Hepatocyte (in vitro differentiated cells): ENCODE measurements around the gene SIM2. TPM values are rescaled to one million over a fixed set of nuclear protein-coding genes. Genes with fewer than 3 reads are reported as not detected.

Experiments used
- DNase-seq: peaks from one replicate; pipeline ENCODE4 v3.0.0-alpha.2; 2016; ENCODE audit warnings: low spot score
- H2AFZ ChIP-seq: fragments of 200-600 bp; sonication (generic); 2 replicates; pipeline ENCODE4 v1.6.0; 2016; ENCODE audit warnings: antibody characterized with exemption, mild to moderate bottlenecking
- H3K27ac ChIP-seq: fragments of 200-600 bp; sonication (generic); 2 replicates; pipeline ENCODE4 v1.5.1; 2016; ENCODE audit warnings: mild to moderate bottlenecking
- H3K27me3 ChIP-seq: fragments of 200-600 bp; sonication (generic); 2 replicates; pipeline ENCODE4 v1.6.1; 2016
- H3K36me3 ChIP-seq: fragments of 200-600 bp; sonication (generic); replicated peaks from 2 replicates; pipeline ENCODE4 v1.5.1; 2016; ENCODE audit warnings: low read depth; ENCODE audit not compliant: insufficient read depth
- H3K4me1 ChIP-seq: fragments of 200-600 bp; sonication (generic); 2 replicates; pipeline ENCODE4 v1.5.1; 2016; ENCODE audit warnings: mild to moderate bottlenecking, moderate library complexity; ENCODE audit not compliant: insufficient read depth
- H3K4me2 ChIP-seq: fragments of 200-600 bp; sonication (generic); 2 replicates; pipeline ENCODE4 v1.6.0; 2016
- H3K4me3 ChIP-seq: fragments of 200-600 bp; sonication (generic); 2 replicates; pipeline ENCODE4 v1.5.1; 2016; ENCODE audit warnings: mild to moderate bottlenecking
- H3K79me2 ChIP-seq: fragments of 200-600 bp; sonication (generic); 2 replicates; pipeline ENCODE4 v1.6.0; 2017; ENCODE audit warnings: mild to moderate bottlenecking
- H3K9me2 ChIP-seq: fragments of 200-600 bp; sonication (generic); replicated peaks from 2 replicates; pipeline ENCODE4 v1.6.0; 2017; ENCODE audit warnings: mild to moderate bottlenecking; ENCODE audit not compliant: insufficient read depth
- H3K9me3 ChIP-seq: fragments of 200-600 bp; sonication (generic); 2 replicates; pipeline ENCODE4 v1.5.1; 2016; ENCODE audit warnings: low read depth, mild to moderate bottlenecking
- H4K20me1 ChIP-seq: fragments of 200-600 bp; sonication (generic); 2 replicates; pipeline ENCODE4 v1.6.0; 2016; ENCODE audit warnings: mild to moderate bottlenecking; ENCODE audit not compliant: insufficient read depth, poor library complexity, severe bottlenecking
- CTCF ChIP-seq: fragments of 200-600 bp; sonication (generic); IDR thresholded peaks from 2 replicates; pipeline ENCODE4 v1.5.1; 2016; ENCODE audit warnings: antibody characterized with exemption, mild to moderate bottlenecking; ENCODE audit not compliant: poor library complexity
- EZH2 ChIP-seq: fragments of 200-600 bp; sonication (generic); IDR thresholded peaks from 2 replicates; pipeline ENCODE4 v1.6.1; 2016; ENCODE audit warnings: antibody characterized with exemption, mild to moderate bottlenecking, borderline replicate concordance
- EZH2phosphoT487 ChIP-seq: fragments of 200-600 bp; sonication (generic); IDR thresholded peaks from one replicate; pipeline ENCODE4 v1.6.1; 2018; ENCODE audit warnings: antibody characterized with exemption, mild to moderate bottlenecking, low read depth, moderate library complexity; ENCODE audit not compliant: unreplicated experiment, severe bottlenecking
- WGBS: methylation state at CpG from one replicate; pipeline ENCODE4 v1.1.6; 2016; ENCODE audit warnings: low lambda C conversion rate; ENCODE audit errors: missing lambda C conversion rate; 5-methylcytosine and 5-hydroxymethylcytosine counted together
- polyA plus RNA-seq: library from polyadenylated mRNA; unstranded; fragments of >200 nt; fragmentation: Nextera tagmentation; extraction: Ambion mirVana; gene quantifications from 2 replicates; pipeline ENCODE4 v1.2.1, GENCODE V29; 2016
- total RNA-seq: library from RNA; depleted of rRNA; stranded (reverse); fragments of >200 nt; gene quantifications from 2 replicates; pipeline ENCODE4 v1.2.3, GENCODE V29; 2014

SIM2 gene
- total and polyA plus RNA-seq, 2 experiments from 2014 or later = 0.20 to 0.35 TPM

DNA sequence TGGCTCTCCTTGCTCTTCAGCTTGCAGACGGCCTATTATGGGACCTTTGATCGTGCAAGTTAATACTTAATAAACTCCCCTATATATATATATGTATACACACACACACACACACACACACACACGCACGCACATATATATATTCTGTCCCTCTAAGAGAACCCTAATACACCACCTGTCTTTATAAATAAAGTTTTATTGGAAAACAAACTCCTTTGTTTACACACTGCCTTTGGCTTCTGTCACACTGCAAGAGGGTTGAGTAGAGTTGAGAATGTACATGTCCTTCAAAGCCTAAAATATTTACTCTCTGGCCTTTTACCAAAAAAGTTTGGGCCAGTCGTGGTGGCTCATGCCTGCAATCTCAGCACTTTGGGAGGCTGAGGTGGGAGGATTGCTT is 26.2 kb upstream of the SIM2 start:
- Histone ChIP-seq H3K36me3 (no peaks in the 10 kb centered on the region), H3K27me3 (no peaks in the 10 kb centered on the region), H3K4me3 (no peak overlapping the region), H4K20me1 (no peaks in the 10 kb centered on the region), H3K9me2 (no peaks in the 10 kb centered on the region), H2AFZ (no peak overlapping the region), H3K27ac (no peak overlapping the region), H3K4me2 (no peak overlapping the region), H3K9me3 (no peaks in the 10 kb centered on the region), H3K4me1 (no peaks in the 10 kb centered on the region), H3K79me2 (no peaks in the 10 kb centered on the region)
- no peak for DNase-seq
- no peak for TF ChIP-seq CTCF
- no peak for TF ChIP-seq EZH2phosphoT487
- TF ChIP-seq EZH2 = no peak
- WGBS = 88% methylated on average over 5 of the region's 5 CpGs

- DNase-seq = no peak
- Histone ChIP-seq H4K20me1 (no peaks in the 10 kb centered on the region), H3K27me3 (no peaks in the 10 kb centered on the region), H3K79me2 (no peaks in the 10 kb centered on the region), H3K9me3 (no peaks in the 10 kb centered on the region), H3K36me3 (no peaks in the 10 kb centered on the region), H3K4me2 (no peak overlapping the region), H2AFZ (no peak overlapping the region), H3K27ac (no peak overlapping the region), H3K4me1 (no peaks in the 10 kb centered on the region), H3K4me3 (no peak overlapping the region), H3K9me2 (no peaks in the 10 kb centered on the region)
- WGBS = 37% methylated on average over 6 of the region's 6 CpGs
- TF ChIP-seq EZH2 (no peak), CTCF (no peak), EZH2phosphoT487 (no peak)
These were observed 22.6 kb upstream of the SIM2 start for GRCh38 chr21:36676039-36676950.

DNA sequence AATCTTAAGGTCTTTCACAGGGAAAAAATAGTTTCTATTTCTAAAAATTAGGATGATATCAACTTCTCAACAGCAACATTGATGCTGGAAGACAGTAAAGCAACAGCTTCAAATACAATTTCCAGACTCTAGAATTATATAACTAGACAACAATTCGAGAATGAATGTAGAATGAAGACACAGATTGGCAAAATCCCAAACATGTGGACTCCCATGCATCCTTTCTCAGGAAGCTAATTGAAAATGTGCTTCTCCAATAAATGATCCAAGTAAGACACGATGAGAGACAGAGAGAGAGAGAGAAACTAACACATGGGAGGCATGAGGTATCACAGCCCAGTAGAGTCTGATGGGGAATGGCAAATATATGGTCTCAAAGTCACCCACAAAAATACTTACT is 21.5 kb upstream of the SIM2 start:
- Histone ChIP-seq H3K36me3 (no peaks in the 10 kb centered on the region), H3K4me1 (no peaks in the 10 kb centered on the region), H3K27me3 (peaks cover 2% of the 10 kb centered on the region), H3K79me2 (no peaks in the 10 kb centered on the region), H3K27ac (no peak overlapping the region), H2AFZ (no peak overlapping the region), H3K9me3 (no peaks in the 10 kb centered on the region), H3K9me2 (no peaks in the 10 kb centered on the region), H3K4me2 (no peak overlapping the region), H4K20me1 (no peaks in the 10 kb centered on the region), H3K4me3 (no peak overlapping the region)
- 87% methylated on average over 2 of the region's 2 CpGs for WGBS
- DNase-seq = no peak
- no peak for TF ChIP-seq CTCF
- TF ChIP-seq EZH2 = no peak
- TF ChIP-seq EZH2phosphoT487 = no peak
